ENCODE data around the gene SMARCA2. TPM values are rescaled to one million over a fixed set of nuclear protein-coding genes. Genes with fewer than 3 reads are reported as not detected.
A peak's percentile ranks its signal among the peaks of the same experiment; 100 is the strongest.

Gene SMARCA2
- total and polyA plus RNA-seq, 12 donors: 38.3 to 192 (median 142) TPM

DNA sequence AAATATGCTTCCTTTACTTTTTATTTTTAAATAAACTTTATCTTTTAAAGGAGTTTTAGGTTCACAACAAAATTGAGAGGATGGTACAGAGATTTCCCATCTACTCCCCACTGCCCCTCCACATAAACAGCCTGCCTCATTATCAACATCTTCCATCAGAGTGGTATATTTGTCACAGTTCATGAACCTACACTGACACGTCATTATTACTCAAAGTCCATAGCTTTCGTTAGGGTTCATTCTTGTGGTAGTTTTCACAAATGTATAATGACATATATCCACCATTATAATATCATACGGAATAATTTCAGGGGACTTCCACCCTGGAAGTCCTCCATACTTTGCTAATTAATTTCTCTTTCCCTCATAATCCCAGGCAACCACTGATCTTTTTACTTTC is 204.9 kb downstream of the SMARCA2 start:
- H3K27ac ChIP-seq: no peak overlapping the region
- intact Hi-C loops (cut with DNase I): no loop called here
- TF ChIP-seq POLR2A (IDR thresholded peaks at IDR 0.05) (no peak), CTCF (IDR thresholded peaks at IDR 0.05) (no peak)
- DNase-seq: no peak
- H3K36me3 ChIP-seq (replicated peaks in 1 of 2): no peaks in the 10 kb centered on the region
- H3K9me3 ChIP-seq (replicated peaks in 1 of 3): no peaks in the 10 kb centered on the region
- 71 to 95% (median 88%) methylated on average over 3 of the region's 3 CpGs for WGBS, 4 donors
- H3K4me3 ChIP-seq: no peak overlapping the region
- H3K4me1 ChIP-seq (replicated peaks in 1 of 2): no peaks in the 10 kb centered on the region
- no peaks in the 10 kb centered on the region for H3K27me3 ChIP-seq

DNA sequence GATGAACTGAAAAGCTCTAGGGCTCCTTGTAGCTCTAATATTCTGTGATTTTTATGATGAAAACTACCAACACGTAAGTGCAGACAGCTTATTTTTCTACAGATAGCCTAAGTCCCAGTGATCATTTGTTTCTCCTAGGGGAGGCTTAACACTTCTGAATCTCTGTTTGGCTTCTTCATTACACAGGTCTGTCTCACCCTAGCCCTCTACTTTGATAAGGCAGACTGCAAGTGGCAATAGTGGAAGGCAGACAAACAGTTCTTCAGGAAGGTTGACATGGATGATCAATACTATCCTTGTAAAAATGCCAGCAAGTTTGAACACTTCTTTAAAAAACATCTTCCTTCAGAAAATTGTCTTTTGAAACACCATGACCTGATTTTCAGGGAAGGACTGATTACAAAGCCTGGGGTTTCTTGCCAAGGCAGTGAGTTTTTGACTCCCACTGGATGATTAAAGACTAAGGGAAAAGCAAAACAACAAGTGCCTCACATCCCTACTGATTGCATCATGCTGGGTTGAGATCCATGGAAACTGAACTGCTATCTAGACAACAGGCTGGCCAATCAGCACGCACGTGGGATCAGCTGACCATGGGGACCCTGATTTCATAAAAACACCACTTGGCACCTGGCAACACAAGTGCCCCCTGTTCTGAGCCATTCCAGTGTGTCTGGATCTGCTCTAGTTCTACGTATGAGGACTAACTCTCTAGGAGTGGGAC is 212.2 kb downstream of the SMARCA2 start:
- DNase-seq: peak; percentile 43 to 87 (median 82)
- no peaks in the 10 kb centered on the region for H3K36me3 ChIP-seq (replicated peaks in 1 of 2)
- intact Hi-C loops (cut with DNase I): no loop called here
- H3K27me3 ChIP-seq: no peaks in the 10 kb centered on the region
- H3K4me1 ChIP-seq (replicated peaks in 1 of 2): peaks cover 0 to 14% of the 10 kb centered on the region in 2 donors
- WGBS, 4 donors: 42 to 62% (median 52%) methylated on average over 3 to 4 of the region's 4 CpGs
- TF ChIP-seq CTCF (IDR thresholded peaks at IDR 0.05): no peak
- TF ChIP-seq POLR2A (IDR thresholded peaks at IDR 0.05): no peak
- no peaks in the 10 kb centered on the region for H3K9me3 ChIP-seq (replicated peaks in 1 of 3)
- no peak overlapping the region for H3K4me3 ChIP-seq
- H3K27ac ChIP-seq: peak overlapping the region in 3 of 5 donors; percentile 63 to 77 (median 67)

DNA sequence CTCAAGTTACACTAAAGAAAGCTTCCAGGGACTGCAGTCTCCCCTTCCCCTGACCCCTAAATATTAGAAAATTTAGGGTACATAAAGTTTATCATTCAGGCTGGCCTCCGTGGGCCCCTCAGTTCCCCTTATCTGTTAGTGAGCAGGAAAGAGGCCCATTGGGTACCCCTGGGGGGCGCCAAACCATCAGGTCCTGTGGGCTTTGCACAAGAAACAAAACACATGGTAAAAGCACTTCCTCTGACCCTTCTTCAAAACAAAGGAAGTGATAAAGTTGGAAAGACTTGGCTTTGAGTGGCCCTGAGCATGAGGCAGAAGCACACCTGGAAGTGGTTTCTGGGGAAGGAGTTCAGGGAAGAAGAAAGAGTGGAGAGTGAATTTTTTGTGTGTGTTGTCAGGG is 213.0 kb downstream of the SMARCA2 start:
- no peak overlapping the region for H3K4me3 ChIP-seq
- intact Hi-C loops (cut with DNase I): no loop called here
- DNase-seq: peak in 5 of 7 donors; percentile 16 to 68 (median 26)
- H3K4me1 ChIP-seq (replicated peaks in 1 of 2): peaks cover 0 to 15% of the 10 kb centered on the region in 2 donors
- 52 to 80% (median 59%) methylated on average over 2 of the region's 2 CpGs for WGBS, 4 donors
- H3K27me3 ChIP-seq: no peaks in the 10 kb centered on the region
- TF ChIP-seq POLR2A (IDR thresholded peaks at IDR 0.05) (no peak), CTCF (IDR thresholded peaks at IDR 0.05) (peak in 2 of 6 experiments; percentile 26 to 30)
- no peaks in the 10 kb centered on the region for H3K9me3 ChIP-seq (replicated peaks in 1 of 3)
- peak overlapping the region in 3 of 5 donors; percentile 63 to 77 (median 67) for H3K27ac ChIP-seq
- H3K36me3 ChIP-seq (replicated peaks in 1 of 2): no peaks in the 10 kb centered on the region

DNA sequence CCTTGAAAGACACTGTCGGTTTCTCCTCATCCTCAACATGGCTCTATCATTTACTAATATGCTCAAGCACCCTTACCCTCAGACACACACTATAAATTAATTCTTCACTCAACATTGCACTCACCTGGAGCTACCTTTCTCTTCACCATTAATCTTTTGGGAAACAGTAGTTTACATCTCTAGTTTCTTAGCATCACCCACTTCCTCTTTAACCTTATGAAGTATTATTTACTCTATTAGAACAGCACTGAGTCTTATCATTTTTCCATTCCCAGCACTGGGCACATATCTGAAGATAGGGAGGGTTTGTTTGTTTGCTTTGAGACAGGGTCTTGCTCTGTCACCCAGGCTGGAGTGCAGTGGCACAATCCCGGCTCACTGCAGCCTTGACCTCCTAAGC is 213.5 kb downstream of the SMARCA2 start:
- TF ChIP-seq CTCF (IDR thresholded peaks at IDR 0.05) (no peak), POLR2A (IDR thresholded peaks at IDR 0.05) (no peak)
- H3K4me1 ChIP-seq (replicated peaks in 1 of 2): peaks cover 0 to 15% of the 10 kb centered on the region in 2 donors
- WGBS, 4 donors: 54 to 72% (median 60%) methylated on average over 2 of the region's 2 CpGs
- H3K9me3 ChIP-seq (replicated peaks in 1 of 3): no peaks in the 10 kb centered on the region
- no peaks in the 10 kb centered on the region for H3K36me3 ChIP-seq (replicated peaks in 1 of 2)
- intact Hi-C loops (cut with DNase I): no loop called here
- no peak for DNase-seq
- H3K4me3 ChIP-seq: no peak overlapping the region
- no peaks in the 10 kb centered on the region for H3K27me3 ChIP-seq
- H3K27ac ChIP-seq: peak overlapping the region in 1 of 5 donors; percentile 47

All from adrenal gland (tissue), 12 donors.